ENCODE results near the gene MEIOSIN.

MEIOSIN gene

DNA sequence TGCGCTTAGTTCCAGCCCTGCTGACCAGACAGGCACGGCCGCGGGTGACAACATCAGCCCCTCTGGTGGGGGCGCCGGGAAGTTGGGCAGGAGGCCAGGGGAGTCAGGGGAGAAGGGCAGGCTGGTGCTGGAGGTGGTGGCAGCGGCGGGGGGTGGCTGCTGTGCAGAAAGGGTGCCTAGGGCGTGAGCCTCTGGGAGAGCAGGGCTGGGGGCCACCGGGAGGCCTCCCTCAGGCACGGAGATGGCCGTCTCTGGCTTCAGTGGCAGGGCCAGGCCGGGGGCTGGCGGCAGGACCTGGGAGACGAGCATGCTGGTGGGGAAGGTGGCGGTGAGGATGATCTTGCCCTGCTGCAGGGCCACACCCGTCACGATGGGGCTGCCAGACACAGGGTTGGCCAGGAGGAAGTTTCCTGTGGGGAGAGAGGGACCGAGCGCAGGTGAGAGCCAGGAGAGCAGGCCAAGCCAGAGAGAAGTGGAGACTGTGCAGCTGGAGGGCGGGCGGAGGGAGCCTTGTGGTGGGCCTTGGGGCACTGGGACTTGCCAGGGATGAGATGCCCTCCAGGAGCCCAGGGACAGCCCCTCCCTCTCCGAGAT lies 32.6 kb downstream of the MEIOSIN start:
- DNase-seq (ENCODE audit: low spot score) = no peak

DNA sequence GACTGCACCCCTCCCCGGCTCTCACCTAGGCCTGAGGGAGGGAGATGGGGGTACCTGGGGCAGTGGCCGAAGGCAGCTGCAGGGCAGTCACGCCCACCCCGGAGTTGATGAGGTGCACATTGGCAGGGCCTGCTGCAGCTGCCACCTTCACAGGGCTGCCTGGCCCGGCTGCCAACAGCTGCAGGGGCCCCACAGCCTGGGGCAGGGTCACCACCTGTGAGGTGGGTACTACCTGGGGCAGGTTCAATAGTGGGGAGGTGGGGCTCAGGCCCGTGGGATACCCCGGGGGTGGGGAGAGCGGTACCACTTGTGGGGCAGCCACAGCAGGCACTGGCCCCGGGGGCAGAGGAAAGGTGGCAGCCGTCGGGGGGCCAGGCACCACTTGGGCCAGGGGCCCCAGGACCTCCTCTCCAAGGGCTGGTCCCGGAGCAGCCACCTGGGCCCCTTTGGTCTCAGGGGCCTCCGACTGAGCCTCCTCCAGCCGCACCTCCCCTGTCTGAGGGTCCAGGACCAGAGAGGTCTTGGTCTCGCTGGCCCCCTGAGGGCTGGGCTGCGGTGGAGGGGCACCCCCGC lies 33.1 kb downstream of the MEIOSIN start:
- no peak for DNase-seq (ENCODE audit: low spot score)

DNA sequence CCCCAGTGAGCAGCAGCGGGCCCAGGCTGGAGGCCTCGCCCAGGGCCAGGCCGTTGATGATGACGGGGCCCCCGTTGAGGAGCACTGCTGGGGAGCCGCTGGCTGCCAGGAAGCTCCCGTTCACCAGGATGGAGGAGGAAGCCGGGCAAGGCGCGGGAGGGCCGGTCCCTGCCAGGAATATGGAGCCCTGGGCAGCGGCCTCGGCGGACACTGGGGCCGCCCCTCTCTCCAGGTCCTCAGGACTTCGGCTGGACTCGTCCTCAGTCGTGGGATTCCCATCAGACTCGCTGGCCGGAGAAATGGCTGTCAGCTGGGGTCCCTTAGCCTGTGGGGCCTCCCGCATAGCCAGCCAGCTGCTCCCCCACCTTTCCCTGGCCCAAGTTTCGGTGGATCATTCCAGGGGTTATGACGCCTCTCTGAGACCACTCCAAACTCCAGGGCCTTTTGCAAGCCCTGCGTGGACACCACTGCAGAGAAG lies 33.7 kb downstream of the MEIOSIN start:
- DNase-seq (ENCODE audit: low spot score) = no peak

DNA sequence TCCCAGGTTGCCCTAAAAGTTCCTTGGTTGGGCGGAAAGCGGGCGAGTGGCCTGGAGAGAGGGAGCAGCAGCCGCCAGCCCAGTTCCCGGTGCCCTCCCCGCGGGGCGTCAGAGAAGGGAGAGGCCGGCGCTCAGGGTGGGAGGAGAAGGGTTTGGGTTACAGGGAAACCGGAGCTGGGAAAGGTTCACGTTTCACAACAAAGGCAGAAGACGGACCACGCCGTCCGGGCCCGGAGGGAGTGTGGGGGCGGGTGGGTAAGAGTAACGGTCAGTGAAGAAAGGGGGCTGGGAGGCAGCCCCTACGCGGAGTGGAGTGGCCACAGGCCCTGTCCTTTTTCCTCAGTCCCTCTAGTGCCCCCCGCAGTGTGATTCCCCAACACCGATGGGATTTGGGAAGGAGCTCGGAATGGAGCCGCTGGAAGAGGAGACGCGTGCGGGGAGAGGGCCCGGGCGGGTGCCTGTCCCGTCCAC lies 34.2 kb downstream of the MEIOSIN start:
- no peak for DNase-seq (ENCODE audit: low spot score)

DNA sequence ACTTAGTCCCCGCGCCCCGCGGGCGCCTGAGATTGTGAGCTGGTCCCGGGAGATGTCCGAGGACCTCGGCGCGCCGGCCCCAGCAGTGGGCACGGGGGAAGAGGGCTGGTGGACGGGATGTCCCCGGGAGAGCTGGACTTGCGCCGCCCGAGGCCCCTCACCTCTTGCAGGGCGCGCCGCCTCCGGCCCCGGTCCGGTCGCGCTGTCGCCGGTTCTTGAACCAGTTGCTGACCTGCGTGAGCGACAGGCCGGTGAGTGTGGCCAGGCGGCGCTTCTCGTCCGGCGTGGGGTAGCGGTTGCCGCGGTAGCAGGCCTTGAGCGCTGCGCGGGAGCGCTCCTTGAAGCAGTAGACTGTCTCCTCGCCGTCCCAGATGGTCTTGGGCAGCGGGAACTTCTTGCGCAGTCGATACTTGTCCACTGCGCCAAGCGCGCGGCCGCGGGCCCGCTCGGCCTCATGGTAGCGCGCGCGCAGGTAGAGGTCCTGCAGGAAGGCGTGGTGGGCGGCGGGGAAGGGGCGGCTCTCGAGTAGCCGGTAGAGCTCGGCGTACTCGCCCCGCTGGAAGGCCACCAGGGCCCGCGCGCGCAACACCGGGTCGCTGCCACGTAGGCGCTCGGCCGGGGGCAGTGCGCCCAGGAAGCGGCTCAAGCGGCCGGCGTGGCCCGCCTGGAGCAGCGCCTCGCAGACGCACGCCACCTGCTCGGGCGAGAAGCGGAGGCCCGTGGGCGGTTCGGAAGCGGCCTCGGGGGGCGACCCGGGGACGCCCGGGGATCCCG lies 34.8 kb downstream of the MEIOSIN start:
- peak; percentile 72 for DNase-seq (ENCODE audit: low spot score)

DNA sequence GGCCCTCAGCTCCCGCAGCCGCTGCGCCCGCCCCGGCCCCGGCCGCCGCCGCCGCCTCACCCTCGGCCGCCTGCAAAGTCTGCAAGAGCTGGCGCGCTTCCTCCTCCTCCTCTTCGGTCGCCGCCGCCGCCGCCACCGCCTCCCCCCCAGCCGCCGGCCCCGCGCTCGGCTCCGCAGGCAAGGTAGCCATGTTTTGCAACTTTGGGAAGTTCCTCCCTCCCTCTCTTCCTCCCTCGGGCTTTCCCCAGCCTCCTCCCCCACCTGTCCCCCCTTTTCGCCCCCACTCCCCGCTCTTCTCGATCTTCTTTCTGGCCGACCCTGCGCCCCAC lies 35.4 kb downstream of the MEIOSIN start:
- no peak for DNase-seq (ENCODE audit: low spot score)

DNA sequence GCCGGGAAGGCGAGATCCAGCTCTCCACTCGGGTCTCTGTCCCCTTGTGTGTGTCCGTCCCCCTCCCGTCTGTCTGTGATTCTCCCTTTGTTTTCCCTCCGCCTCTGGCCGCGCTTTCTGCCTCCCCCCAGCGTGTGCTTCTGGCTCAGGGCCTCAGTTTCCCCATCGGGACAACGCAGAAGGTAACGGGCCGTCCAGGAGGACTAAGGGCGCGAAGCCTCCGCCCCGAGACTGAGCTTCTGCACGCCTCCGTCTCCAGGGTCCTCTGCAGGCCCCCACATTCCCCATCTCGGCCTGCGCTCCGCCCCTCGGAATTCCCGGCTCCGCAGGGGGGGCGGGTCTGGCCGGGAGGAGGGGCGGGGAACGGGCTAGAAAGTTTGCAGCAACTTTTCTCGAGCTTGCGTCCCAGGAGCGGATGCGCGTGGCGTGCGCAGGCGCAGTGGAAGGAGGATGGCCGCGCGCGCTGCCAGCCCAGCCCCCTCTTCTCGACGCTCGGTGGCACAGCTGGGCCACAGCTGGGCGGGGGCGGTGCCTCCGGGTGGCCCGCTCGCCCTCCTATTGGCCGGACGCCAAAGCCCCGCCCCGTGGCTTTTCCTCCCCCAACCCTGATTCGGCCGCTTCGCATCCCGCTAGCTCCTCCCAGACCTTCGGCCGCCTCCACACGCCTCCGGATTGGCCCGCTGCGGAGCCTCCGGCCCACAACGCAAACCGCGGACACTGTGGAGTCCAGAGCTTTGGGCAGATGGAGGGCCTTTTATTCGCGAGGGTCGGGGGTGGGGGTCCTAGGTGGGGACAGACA lies 35.9 kb downstream of the MEIOSIN start, which contains the start of gene SIX5:
TSS of gene SIX5 (minus strand) at position 269 of the 799 bp plus-strand sequence. CDS start 408 bp downstream, outside the sequence.
- peak; percentile 98 for DNase-seq (ENCODE audit: low spot score)

DNA sequence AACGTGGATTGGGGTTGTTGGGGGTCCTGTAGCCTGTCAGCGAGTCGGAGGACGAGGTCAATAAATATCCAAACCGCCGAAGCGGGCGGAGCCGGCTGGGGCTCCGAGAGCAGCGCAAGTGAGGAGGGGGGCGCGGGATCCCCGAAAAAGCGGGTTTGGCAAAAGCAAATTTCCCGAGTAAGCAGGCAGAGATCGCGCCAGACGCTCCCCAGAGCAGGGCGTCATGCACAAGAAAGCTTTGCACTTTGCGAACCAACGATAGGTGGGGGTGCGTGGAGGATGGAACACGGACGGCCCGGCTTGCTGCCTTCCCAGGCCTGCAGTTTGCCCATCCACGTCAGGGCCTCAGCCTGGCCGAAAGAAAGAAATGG lies 36.6 kb downstream of the MEIOSIN start:
- DNase-seq (ENCODE audit: low spot score) = no peak

DNA sequence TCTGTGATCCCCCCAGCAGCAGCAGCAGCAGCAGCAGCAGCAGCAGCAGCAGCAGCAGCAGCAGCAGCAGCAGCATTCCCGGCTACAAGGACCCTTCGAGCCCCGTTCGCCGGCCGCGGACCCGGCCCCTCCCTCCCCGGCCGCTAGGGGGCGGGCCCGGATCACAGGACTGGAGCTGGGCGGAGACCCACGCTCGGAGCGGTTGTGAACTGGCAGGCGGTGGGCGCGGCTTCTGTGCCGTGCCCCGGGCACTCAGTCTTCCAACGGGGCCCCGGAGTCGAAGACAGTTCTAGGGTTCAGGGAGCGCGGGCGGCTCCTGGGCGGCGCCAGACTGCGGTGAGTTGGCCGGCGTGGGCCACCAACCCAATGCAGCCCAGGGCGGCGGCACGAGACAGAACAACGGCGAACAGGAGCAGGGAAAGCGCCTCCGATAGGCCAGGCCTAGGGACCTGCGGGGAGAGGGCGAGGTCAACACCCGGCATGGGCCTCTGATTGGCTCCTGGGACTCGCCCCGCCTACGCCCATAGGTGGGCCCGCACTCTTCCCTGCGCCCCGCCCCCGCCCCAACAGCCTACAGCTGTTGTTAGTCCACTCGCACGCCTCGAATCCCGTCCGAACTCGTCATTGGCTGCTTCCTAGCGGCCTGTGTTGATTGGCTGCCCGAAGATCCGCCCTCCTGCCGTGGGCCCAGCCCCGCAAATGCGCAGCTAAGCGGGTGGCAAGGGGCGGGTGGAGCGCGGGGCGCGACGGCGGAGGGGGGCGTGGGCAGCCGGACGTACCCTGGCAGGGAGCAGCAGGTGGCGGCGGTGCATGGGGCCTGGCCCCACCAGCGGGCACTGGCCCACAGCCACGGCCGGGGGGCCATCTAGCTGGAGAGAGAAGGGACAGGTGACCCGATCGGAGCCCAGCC lies 37.2 kb downstream of the MEIOSIN start:
- peak; percentile 96 for DNase-seq (ENCODE audit: low spot score)

DNA sequence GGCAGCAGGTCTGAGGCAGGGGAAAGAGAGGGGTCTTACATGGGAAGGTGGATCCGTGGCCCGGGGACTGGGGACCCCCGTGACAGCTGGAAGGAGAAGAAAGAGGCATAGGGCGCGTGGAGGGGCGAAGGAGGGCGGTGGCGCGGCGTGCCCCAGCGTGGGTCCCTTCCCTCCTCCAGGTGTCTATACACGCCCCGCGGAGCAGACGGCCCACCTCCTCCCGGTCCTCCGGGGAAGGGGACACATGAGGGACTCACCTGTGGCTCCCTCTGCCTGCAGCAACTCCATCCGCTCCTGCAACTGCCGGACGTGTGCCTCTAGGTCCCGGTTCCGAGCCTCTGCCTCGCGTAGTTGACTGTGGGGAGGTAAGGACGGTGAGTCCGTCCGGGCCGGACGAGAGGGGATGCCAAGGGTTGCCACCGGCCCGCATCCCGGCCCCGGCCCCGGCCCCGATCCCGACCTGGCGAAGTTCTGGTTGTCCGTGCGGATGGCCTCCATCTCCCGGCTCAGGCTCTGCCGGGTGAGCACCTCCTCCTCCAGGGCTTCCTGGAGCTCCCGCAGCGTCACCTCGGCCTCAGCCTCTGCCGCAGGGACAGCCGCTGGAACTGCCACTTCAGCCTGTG lies 38.2 kb downstream of the MEIOSIN start:
- DNase-seq (ENCODE audit: low spot score) = no peak

DNA sequence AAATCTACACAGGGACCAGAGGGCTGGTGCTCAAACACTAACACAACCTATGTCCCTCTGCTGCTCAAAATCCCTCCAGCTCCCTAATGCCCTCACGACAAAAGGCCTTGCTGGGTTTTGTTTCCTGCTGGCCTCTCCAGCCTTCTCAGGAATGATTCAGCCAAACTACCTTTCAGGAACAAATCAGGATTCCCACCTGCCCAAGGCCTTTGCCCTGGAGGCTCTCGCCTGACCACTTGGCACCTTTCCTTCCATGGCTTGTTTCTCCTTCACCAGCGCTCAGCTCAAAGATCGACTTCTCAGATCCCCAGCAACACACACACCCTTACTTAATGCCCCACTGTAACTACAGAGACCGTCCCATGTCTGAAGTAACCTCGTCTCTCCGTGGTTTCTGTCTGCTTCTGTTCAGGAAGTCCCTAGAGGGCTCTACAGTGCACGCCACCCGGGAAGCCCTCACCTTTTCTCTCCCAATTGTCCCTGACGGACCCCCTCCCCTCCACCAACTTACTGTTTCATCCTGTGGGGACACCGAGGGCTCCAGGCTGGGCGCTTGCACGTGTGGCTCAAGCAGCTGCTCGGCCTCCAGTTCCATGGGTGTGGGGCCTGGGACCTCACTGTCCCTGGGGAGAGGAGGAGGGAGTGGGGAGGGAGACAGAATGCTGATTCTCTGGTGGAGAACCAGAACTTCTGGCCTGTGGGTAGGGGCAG lies 39.0 kb downstream of the MEIOSIN start:
- DNase-seq (ENCODE audit: low spot score) = no peak

DNA sequence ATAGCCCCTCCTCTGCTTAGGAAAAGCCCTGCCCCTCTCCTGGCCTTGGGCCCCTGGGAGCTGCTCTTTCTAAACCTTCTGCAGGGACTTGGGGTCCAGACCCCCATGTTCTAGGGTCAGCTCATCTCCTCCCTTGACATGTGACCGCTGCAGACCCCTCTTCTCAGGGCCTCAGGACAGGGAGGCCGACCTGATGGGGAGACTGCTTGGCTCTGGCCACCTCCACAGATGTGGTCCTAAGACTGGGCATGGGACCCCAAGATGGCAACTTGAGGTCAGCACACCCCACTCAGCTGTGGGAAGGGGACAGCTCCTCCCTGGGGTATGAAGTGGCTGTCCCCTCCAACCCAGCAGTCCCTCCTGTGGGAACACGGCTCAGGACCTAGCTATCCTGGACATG lies 39.7 kb downstream of the MEIOSIN start:
- no peak for DNase-seq (ENCODE audit: low spot score)

DNA sequence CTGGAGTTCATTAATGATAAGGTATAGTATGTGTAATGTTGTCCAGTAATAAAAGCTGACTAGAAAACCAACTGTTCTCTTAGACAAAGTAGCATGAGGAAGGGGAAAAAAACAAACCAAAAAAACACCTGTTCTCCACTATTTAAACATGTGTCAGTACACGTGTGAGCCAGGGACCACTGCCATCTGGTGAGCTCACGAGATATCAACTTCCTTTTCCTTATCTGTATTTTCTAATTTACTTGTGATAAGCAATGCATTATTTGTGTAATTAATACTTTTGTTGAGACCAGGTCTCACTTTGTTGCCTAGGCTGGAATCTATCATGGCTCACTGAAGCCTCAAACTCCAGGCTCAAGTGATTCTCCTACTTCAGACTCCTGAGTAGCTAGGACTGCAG lies 40.1 kb downstream of the MEIOSIN start:
- no peak for DNase-seq (ENCODE audit: low spot score)

DNA sequence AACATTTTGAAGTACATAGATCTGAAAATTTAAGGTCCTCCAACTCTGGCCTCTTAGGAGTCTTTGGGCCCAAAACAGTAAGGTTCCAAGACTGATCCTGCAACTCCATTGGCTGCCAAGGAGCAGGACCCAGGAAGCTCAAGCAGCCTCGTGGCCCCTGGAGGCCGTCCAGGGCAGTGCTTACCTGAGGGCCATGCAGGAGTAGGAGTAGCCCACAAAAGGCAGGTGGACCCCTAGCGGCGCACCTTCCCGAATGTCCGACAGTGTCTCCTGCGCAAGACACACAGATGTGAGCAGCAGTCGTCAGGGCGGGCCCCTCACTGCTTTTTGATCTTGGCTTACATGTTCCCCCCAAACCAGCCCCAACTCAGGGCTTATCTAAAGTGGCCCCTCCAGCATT lies 41.5 kb downstream of the MEIOSIN start:
- no peak for DNase-seq (ENCODE audit: low spot score)

DNA sequence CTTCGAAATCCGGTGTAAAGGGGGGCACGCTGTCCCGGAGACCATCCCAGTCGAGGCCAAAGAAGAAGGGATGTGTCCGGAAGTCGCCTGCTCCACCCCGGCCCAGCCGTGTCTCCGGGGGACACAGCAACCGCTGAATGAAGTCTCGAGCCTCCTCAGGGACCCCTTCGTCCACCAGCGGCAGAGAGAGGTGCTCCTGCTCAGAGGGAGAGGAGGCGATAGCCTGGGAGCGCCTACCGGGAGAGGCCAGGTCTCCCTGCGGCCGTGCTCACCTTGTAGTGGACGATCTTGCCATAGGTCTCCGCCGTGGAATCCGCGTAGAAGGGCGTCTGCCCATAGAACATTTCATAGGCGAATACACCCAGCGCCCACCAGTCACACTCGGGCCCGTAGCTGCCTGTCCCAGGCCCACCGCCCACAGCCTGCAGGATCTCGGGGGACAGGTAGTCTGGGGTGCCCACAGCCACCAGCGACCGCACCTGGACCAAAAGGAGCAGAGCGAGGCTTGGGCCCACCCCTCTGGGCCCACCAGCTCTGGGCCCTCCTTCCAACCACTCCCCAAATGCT lies 44.2 kb downstream of the MEIOSIN start:
- DNase-seq (ENCODE audit: low spot score) = no peak

DNA sequence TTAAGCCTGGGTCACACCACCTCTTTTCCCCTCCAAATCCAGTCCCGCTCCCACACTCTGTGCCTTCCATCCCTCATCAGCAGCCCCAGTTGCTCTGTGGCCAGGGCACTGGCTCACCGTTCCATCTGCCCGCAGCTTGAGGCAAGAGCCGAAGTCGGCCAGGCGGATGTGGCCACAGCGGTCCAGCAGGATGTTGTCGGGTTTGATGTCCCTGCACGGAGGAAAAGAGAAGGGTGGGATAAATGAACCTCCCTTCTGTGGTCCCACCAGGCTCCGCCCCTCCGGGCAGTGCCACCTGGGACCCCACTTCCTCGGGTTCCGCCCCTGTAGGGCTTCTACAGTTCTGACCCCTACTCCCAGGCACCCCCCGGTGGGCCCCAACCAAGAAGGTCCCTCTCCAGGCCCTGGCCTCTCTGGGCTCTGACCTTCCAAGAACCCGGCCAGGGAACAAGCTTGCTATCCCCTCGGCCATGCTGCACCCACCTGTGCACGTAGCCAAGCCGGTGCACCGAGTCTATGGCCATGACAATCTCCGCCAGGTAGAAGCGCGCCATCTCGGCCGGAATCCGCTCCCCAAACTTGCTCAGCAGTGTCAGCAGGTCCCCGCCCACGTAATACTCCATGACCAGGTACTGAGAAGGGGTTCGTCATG lies 44.9 kb downstream of the MEIOSIN start:
- DNase-seq (ENCODE audit: low spot score) = no peak

DNA sequence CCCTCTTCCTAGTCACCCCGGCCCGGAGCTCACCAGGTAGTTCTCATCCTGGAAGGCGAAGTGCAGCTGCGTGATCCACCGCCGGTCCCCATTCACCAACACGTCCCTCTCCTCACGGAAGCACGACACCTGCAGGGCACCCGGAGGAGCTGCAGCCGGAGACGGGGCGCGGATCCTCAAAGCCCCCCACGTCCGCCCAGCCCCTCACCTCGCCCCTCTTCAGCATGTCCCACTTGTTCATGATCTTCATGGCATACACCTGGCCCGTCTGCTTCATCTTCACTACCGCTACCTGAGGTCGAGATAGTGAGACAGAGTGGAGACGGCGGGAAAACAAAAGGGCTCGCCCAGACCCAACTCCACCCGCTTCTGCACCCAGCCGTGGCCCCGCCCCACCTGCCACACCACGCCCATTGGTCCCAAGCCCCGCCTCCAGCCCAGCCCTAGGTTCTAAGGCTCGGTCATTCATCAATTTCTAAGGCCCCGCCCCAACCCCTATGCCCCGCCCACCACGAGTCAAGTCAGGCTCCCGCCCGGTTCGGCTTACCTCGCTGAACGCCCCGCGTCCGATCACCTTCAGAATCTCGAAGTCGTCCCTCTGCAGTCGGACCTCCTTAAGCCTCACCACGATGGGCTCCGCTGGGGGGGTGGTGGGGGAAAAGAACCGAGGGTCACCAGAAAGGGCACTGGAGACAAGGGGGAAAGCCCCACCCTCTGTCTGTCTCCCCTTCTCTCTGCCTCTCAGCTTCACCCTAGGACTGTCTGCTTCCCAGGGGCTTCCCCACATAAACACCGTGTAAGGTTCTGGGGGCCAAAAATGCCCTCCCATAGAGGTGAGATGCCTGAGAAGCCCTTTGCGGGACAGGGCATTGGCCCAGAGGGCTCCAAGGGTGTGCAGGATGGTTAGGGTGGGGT lies 46.2 kb downstream of the MEIOSIN start:
- peak; percentile 94 for DNase-seq (ENCODE audit: low spot score)

DNA sequence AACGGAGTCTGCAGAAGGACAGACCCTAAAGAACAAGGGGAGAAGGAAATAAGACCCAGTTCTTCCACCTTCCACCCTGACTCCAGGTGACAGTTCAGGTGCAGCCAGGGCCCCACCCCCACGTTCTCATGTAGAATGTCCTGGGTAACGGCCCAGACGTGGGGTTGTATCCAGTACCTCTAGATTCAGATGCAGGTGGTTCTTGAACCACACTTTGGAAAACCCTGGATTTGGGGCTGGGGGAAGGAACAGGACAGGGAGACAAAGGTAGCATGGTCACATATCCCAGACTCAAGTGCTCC lies 46.9 kb downstream of the MEIOSIN start:
- no peak for DNase-seq (ENCODE audit: low spot score)

Measured in D341Med (cell line).